ENCODE results near the gene SARNP. TPM values are rescaled to one million over a fixed set of nuclear protein-coding genes. Genes with fewer than 3 reads are reported as not detected.

The SARNP gene
- total and polyA plus RNA-seq, 8 donors = 16.1 to 200 (median 87.1) TPM

GRCh38 chr12:55830601-55831446 is 13.3 kb upstream of the SARNP start:
- intact Hi-C loops (cut with DNase I; ENCODE audit: low total_unique reads) = loop anchor here (5.0 kb wide), 1 partner anchor 91 kb away; no protein-coding TSS in a partner anchor
- peaks cover 0 to 11% (median 3%) of the 10 kb centered on the region in 4 donors for H3K36me3 ChIP-seq
- no peak for TF ChIP-seq POLR2A (IDR thresholded peaks at IDR 0.05)
- peak; percentile 31 to 75 (median 46) for TF ChIP-seq POLR2AphosphoS5 (IDR thresholded peaks at IDR 0.05)
- H3K27ac ChIP-seq = peak overlapping the region; percentile 75 to 99 (median 96)
- peak overlapping the region; percentile 88 to 98 (median 92) for H3K4me3 ChIP-seq
- H3K9me3 ChIP-seq = no peaks in the 10 kb centered on the region
- WGBS, 5 donors = 3 to 10% (median 7%) methylated on average over 19 to 23 of the region's 23 CpGs
- H3K27me3 ChIP-seq = no peaks in the 10 kb centered on the region
- DNase-seq = peak; percentile 67 to 95
- peaks cover 27 to 62% (median 52%) of the 10 kb centered on the region in 4 donors for H3K4me1 ChIP-seq

GRCh38 chr12:55829967-55830600 is 12.6 kb upstream of the SARNP start:
- H3K36me3 ChIP-seq = peaks cover 0 to 5% (median 2%) of the 10 kb centered on the region in 4 donors
- TF ChIP-seq POLR2AphosphoS5 (IDR thresholded peaks at IDR 0.05) (no peak), EP300 (IDR thresholded peaks at IDR 0.05) (no peak), CTCF (IDR thresholded peaks at IDR 0.05) (no peak), POLR2A (IDR thresholded peaks at IDR 0.05) (no peak)
- intact Hi-C loops (cut with DNase I; ENCODE audit: low total_unique reads) = loop anchor here (5.0 kb wide), 1 partner anchor 92 kb away; no protein-coding TSS in a partner anchor
- no peaks in the 10 kb centered on the region for H3K9me3 ChIP-seq
- peak overlapping the region; percentile 75 to 99 (median 96) for H3K27ac ChIP-seq
- WGBS, 5 donors = 0 to 1% (median 0%) methylated on average over 33 to 37 of the region's 37 CpGs
- peak; percentile 58 to 83 for DNase-seq
- H3K27me3 ChIP-seq = no peaks in the 10 kb centered on the region
- H3K4me1 ChIP-seq = peaks cover 30 to 69% (median 58%) of the 10 kb centered on the region in 4 donors
- peak overlapping the region; percentile 88 to 98 (median 92) for H3K4me3 ChIP-seq

- TF ChIP-seq POLR2A (IDR thresholded peaks at IDR 0.05) (no peak), CTCF (IDR thresholded peaks at IDR 0.05) (no peak), POLR2AphosphoS5 (IDR thresholded peaks at IDR 0.05) (no peak), EP300 (IDR thresholded peaks at IDR 0.05) (no peak)
- Histone ChIP-seq H3K4me1 (peaks cover 30 to 86% (median 69%) of the 10 kb centered on the region in 4 donors), H3K27me3 (no peaks in the 10 kb centered on the region), H3K27ac (peak overlapping the region in 4 of 5 donors; percentile 95 to 99 (median 96)), H3K4me3 (peak overlapping the region; percentile 88 to 98 (median 92)), H3K36me3 (peaks cover 0 to 6% (median 2%) of the 10 kb centered on the region in 4 donors), H3K9me3 (no peaks in the 10 kb centered on the region)
- intact Hi-C loops (cut with DNase I; ENCODE audit: low total_unique reads) = no loop called here
- 80 to 92% (median 82%) methylated on average over 5 of the region's 5 CpGs for WGBS, 5 donors
- no peak for DNase-seq
Measured at GRCh38 chr12:55828357-55828756, 10.8 kb upstream of the SARNP start.

GRCh38 chr12:55827806-55828205 is 10.3 kb upstream of the SARNP start:
- Histone ChIP-seq H3K27ac (peak overlapping the region in 2 of 5 donors; percentile 95 to 97), H3K27me3 (no peaks in the 10 kb centered on the region), H3K36me3 (peaks cover 0 to 12% (median 7%) of the 10 kb centered on the region in 4 donors), H3K9me3 (no peaks in the 10 kb centered on the region), H3K4me1 (peaks cover 30 to 86% (median 68%) of the 10 kb centered on the region in 4 donors), H3K4me3 (peak overlapping the region in 1 of 4 donors; percentile 88)
- DNase-seq = no peak
- intact Hi-C loops (cut with DNase I; ENCODE audit: low total_unique reads) = no loop called here
- no peak for TF ChIP-seq CTCF (IDR thresholded peaks at IDR 0.05)
- no peak for TF ChIP-seq POLR2A (IDR thresholded peaks at IDR 0.05)
- TF ChIP-seq EP300 (IDR thresholded peaks at IDR 0.05) = no peak
- no peak for TF ChIP-seq POLR2AphosphoS5 (IDR thresholded peaks at IDR 0.05)
- 78 to 90% (median 79%) methylated on average over 15 of the region's 15 CpGs for WGBS, 5 donors

All from stomach (tissue), 9 donors.